Measurements from ENCODE around the gene MAGI1.

MAGI1 gene

DNA sequence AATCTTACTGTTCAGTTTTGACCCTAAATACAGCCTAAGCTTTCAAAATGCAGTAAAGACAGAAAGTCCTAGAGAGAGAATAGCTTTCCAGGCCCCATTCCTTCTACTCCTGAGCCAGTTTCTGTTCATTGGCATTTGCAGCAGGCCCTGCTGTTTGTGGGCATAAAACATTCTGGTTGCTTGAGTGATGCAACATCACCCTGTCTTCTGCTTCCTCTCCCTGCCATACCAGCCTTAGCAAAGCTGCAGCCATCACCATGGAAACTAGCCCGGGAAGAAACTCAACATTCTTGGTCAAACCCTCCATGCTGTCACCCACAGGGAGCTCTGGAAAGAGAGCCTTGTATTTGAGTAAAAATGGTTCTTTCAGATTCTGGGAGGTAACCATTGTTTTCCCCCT, 325.7 kb downstream of the MAGI1 start:
- DNase-seq (ENCODE audit: low spot score): peak; percentile 24

DNA sequence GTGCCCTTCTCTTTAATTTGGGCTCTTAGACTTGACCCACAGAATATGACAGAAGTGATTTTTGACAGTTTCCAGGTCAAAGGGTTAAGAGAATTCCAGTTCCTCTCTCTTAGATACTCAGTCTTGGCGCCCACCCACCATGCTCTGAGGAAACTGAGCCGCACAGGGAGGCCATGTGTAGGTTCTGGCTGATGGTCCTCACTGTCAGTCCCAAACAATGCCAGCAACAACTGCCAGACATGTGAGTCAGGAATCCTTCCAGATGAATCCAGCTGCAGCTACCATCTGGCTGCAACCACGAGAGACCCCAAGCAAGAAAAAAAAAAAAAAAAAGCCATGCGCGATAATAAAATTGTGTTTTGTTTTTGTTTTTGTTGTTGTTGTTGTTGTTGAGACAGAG, 326.6 kb downstream of the MAGI1 start:
- no peak for DNase-seq (ENCODE audit: low spot score)

DNA sequence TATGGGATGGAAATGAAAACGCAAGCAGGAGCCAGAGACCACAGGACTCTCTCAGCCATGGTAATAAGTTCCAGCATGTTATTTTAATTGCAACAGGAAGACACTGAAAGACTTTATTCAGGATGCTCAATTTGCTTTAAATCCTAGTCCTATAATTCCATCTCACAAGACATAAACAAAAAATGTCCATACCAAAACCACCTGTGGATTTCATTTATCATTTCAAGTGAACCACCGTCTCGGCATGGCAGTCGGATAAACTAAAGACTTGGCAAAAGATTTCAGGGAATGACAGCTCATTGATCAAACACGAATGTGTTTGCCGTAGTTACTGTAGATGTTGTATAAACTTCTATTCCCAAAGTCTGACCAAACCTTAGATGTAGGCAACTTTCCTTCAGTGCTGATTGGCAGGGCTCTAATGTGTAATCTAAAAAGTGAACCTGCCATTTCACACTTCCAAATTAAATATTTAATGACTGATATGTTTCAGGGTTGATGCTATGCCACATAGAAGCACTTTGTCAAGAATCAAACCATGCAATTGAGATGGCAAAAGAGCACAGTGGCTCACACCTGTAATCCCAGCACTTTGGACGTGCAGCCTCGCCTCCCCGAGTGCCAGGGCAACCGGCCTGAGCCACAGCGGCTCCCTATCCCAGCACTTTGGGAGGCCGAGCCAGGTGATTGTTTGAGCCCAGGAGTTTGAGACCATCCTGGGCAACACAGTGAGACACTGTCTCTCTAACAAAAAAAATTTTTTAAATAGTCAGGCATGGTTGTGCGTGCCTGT, 331.7 kb downstream of the MAGI1 start:
- no peak for DNase-seq (ENCODE audit: low spot score)

DNA sequence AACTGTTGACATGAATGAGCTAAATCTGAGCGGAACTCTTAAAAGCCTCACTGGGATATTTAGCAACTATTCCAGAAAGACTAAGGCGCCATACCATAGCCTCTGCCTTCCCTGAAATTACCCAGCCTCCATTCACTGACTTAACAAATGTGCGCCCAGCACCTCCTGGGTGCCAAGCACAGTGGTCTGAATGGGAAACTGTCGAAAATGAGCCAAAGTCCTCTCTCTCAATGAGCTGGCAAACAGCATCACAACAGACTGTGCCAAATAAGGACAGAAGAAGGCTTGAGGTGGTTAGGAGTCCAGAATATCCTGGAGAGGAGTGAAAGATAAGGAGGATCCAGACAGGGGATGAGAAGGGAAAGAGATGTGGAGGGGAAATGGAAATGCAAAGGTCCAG, 332.4 kb downstream of the MAGI1 start:
- DNase-seq (ENCODE audit: low spot score): peak; percentile 19

DNA sequence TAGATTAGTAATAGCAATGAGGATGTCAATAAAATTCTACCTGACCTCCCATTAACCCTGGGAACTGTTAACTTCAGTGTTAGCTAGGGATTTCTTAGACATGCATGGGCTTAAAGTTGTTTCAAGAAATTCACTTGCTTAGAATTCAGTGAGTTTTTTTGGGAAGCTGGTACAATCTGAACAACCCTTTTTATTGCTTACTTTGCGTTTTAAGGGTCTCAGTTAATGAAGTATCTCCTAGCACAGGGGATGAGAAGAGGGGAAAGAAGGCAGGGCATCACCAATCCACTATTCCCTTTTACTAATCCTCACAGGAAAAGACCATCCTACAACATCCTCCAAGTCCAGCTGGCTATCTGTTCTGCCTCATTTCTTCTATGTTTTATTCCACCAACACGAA, 334.9 kb downstream of the MAGI1 start:
- no peak for DNase-seq (ENCODE audit: low spot score)

DNA sequence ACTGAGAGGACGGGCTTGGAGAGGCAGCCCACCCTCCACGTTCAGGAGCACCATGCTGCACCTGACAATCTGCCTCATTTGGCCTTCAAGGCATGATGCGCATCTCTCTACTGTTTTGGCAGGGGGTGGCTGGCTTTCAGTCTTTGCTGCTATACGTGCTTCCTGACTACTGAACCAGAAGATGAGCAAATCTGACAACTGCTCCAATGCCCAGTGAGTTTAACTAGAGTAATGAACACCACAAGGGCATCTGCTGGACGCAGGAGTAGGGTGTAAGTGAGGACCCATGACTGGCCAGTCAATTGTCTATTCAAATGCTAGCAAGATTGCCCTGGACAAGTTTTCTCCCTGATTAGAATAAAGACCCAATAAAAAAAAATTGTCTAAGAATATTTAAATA, 335.7 kb downstream of the MAGI1 start:
- peak; percentile 52 for DNase-seq (ENCODE audit: low spot score)

DNA sequence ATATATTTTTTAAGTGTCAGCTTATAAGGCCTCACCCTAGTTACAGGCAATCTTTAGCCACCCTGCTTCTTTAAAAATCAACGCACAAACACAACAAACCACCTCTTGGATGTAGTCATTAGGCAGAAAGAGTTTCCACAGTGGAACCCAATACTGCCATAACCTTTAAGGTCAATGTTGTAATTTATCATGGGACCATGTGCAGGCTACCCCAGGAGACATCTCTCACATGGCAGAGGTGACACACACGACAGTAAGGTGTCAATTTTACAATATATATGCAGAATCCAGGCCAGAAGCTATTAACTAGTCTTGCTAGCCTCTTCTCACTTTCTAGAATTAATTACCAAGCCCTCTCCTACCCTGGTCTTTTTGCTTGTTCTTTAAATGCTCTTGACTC, 336.5 kb downstream of the MAGI1 start:
- no peak for DNase-seq (ENCODE audit: low spot score)

DNA sequence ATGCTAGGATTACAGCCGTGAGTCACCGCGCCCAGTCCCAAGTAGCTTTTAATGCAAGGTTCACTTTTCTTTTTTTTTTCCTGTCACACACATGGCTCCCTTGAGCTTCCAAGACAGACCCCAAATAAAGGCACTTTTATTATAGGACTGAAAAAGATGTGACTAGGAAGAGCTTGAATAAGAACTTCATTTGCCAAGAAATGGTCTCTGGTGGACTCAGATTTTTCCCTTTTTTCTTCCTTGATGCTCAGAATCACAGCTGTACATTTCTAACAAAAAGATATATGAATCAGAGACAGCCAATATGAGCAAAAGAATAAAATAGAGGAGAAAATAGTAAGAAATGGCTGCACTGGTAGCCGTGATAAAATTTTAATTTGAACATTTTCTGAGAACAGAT, 337.2 kb downstream of the MAGI1 start:
- no peak for DNase-seq (ENCODE audit: low spot score)

DNA sequence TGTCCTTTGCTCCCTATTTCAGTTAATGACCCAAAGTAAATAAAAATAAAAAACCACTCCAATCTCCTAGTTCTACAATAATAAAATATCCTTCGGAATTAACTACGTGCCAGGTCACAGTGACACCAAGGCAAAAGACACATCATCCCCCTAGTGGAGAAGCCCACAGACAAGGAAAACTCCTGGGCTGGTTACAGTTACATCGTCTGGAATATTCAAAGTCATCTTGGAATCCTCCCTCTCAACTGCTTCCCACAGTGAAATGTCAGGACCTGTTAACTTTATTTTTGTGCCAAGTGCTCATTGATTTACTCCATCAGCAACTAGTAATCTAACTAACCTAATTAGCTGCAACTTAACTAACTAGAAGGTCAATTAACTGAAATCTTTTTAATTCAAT, 349.3 kb downstream of the MAGI1 start:
- DNase-seq (ENCODE audit: low spot score): no peak

DNA sequence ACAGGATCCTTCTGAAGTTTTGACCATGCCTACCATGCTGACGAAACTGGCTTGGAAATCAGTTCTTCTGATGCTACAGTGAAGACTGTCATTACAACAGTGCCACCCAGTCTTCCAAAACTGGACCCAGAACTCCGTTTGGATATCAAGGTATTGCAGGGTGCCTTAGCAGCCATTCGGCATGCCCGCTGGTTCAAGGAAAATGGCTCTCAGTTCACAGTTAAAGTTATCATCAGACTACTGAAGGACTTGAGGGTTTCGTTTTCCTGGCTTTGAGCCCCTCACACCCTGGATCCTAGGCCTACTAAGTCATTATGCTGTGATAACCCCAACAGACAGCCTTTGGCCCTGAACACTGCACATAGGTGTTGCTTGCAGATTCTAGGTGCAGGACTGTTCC, 351.0 kb downstream of the MAGI1 start:
- DNase-seq (ENCODE audit: low spot score): no peak

DNA sequence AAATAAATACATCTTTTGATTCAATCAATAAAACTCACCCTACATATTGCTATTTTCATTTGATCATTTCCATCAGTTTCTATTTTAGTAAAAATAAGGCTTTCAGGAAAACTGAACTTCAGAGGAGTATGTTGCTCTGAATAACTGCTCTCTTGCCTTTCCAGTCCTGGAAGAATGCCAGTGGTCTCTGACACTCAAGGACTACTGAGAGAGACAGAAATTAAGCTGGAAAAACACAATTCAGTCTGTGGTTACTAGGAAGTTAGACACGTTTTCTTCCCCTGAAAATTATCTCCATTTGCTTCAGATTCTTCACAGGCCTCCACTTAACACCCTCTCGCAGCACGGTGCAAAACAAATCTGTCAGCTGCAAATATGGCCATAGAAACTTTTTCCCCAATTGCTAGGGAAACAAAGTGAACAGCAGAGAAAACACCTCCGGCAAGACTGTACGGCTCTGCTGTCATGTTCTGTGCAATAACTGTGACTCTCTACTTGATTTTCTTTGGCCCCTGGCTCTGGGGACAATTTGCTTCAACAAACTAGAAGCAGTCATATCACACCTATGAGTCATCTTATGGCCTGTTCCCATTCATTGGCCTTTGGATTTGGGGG, 353.0 kb downstream of the MAGI1 start:
- DNase-seq (ENCODE audit: low spot score): peak; percentile 61

DNA sequence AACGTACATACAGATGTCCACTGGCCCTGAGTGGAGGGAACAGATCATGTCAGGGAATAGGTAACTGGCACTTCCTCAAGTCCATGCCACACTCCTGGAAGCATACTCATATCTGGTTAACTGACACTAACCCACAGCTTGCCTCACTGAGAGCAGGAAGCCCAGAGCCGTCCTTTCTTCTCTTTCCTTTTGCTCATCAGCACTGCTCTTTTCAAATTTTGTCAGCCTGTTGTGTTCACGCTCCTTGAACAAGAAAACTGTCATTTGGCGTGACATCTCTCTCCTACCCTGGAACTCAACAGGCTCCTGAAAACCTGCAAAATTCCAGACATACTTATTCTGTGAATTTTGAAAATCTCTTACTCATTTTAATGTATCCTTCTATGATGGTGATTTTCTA, 360.2 kb downstream of the MAGI1 start:
- peak; percentile 13 for DNase-seq (ENCODE audit: low spot score)

DNA sequence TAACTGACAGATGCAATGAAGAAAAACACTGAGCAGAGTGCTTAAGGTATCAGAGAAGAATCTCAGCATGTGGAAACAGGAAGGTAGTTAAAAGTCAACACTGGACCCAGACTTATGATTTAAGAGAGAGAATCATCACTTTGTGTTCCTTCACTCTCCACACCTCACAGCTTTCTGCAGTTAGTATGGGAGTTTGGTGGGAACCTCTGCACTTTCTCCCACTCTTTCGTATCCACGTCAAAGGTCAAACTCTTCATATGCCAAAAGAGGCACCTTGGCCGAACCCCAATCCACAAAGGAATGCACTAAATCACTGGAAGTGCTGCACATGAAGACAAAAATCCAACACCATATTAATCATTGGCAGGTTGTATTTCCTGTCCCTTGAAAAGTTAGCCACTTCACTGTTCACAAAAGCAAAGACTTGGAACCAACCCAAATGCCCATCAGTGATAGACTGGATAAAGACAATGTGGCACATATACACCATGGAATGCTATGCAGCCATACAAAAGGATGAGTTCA, 361.2 kb downstream of the MAGI1 start:
- no peak for DNase-seq (ENCODE audit: low spot score)

DNA sequence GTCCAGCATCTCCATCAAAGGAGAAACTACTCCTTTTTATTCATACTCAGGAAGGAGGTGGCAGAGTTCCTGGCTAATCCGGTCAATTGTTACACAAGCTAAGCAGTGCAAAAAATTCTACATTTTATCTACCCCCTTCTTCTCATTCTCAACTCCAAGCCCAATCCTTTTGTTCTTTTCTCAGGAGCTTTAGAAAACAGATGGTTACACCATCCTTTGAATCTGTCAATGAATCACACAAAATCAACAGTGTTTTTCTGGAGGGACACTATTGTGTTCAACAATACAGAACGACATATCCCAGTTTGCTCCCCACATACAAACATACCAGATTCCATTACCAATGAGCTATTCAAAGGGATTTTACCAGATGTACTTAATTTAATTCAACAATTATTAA, 362.1 kb downstream of the MAGI1 start:
- no peak for DNase-seq (ENCODE audit: low spot score)

DNA sequence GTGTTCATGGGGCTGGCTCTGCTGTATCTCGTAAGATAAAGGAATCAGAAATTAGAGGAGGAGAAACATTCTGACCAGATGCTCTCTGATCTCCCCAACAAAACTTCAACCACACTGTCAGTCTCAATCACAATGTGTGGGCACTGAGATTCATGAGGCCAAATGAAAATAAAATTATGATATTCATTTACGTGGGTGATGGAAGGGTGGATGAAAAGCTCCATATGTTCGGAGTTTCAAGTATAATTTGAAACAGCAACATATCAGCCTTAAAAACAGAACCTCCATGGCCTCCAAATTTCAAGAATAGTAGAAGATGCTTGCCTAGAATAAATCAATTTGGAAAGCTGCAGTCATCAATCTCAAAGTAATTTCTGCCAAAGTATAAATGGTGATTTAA, 363.7 kb downstream of the MAGI1 start:
- no peak for DNase-seq (ENCODE audit: low spot score)

DNA sequence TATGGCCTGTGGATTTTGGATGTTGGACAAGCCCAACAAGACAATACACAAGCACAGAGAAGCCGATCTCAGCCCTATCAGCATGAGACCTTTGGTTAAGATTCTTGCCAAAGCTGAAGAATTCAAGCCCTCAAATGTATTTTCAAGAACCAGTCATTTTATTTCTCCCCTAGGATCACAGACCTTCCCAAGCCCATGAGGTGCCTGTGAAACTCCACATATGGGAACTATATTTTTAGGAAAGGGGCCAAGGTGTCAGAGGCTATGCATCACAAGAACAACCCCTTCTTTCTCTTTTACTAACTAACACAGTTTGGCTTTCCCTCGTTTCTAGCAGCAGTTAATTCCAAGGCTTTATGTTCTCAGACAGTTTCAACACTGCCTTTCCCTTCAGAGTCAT, 364.5 kb downstream of the MAGI1 start:
- DNase-seq (ENCODE audit: low spot score): no peak

DNA sequence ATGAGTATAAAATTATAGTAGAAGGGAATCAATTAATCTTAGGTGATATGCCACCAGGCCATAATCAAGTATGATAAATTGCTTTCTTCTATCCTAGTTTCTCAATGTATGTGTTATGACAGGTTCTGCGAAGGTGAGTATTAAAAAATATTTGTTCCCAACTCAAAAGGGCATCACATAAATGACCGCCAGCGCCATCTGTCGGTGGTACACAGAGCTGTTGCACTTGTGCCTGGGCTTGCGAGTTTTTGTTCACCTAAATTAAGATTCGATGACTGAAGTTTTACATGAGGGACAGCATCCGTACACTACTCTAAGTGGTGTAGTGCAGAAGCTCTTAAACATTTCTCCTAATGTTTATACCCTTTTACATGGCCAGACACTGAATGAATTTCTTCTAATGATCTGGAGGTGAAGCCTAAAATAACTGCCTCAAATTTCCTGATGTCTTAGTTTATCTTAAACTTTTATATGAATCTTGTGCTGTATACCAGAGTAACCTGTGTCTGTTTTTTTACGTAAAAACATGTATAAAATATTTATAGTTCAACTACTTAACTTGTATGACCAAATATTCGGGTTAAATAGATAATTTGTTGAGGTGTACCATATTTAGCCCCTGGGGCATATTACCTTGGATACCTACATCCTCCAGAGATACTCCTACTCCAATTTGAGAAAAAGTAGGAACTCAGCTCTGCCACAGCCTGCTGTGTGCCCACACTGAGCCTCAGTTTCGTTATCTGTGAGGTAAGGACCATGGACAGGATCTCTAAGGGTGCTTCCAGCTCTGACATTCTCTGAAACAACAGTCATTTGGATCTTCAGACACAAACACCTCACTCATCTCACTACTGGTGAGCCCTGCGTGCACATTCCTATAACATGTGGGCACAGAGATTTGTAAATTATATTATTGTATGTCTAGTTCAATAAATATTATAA, 365.6 kb downstream of the MAGI1 start:
- peak; percentile 64 for DNase-seq (ENCODE audit: low spot score)

DNA sequence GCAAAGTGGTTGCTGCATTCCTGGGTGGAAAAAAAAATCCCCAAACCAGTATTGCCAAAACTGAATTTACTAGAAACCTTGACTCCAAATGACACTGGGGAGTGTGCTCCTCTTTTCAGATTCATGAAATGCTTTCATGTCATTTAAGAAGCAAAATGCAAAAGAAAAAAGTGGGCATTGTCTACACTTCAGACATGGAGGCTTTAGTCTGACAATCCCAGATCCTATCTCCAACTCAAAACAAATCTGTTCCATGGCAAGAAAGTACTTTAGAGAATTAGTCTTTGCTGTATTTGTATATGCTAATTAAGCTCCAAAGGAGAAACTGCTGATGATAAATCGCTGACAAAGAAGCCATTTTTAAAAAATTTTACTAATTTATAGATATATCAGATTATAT, 366.7 kb downstream of the MAGI1 start:
- no peak for DNase-seq (ENCODE audit: low spot score)

DNA sequence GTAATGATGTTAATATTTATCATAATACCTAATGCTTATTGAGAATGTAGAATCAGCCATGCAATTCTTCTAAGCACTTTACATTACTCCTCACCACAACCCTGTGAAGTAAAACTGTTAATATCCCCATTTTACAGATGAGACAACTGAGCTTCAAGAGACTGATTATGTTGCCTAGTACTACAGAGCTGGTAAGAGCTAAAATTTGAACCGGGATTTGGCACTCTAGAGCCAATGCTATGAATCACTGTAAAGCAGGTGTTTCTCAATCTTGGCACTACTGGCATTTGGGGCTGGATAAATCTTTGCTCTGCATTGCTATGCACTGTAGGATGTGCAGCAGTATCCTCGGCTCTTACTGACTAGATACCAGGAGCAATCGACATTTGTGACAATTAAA, 367.7 kb downstream of the MAGI1 start:
- no peak for DNase-seq (ENCODE audit: low spot score)

DNA sequence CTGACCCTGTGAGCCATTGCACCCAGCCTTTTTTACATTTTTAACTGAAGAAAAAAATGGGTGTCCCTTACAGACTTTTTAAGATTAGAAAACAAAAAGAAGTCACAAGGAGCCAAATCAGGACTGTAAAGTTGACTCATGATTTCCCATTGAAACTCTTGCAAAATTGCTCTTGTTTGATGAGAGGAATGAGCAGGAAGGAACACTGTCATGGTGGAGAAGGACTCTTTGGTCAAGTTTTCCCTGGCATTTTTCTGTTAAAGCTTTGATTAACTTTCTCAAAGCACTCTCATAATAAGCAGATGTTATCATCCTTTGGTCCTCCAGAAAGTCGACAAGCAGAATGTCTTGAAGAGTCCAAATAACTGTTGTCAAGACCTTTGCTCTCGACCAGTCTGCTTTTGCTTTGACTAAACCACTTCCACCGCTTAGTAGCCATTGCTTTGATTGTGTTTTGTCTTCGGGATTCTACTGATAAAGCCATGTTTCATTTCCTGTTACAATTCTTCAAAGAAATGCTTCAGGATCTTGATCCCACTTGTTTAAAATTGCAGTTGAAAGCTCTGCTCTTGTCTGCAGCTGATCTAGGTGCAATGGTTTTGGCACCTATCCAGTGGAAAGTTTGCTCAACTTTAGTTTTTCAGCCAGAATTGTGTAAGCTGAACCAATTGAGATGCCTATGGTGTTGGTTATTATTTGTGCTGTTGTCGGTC, 369.4 kb downstream of the MAGI1 start:
- no peak for DNase-seq (ENCODE audit: low spot score)

DNA sequence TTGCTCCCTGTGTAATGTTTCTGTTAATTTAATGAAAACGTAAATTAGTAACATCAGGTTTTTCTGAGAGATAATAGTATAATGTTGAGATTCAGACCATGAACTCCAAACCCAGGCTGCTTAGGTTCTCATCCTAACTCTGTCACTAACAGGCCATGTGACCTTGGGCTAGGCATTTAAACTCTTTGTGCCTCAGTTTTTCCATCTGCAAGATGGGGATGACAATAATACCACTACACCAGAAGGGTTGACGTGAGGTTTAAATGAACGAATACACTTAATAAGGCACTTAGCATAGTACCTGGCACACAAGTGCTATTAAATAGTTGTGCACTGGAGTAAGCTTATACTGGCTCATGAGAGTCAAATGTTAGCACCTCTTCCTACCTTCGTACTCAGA, 370.8 kb downstream of the MAGI1 start:
- DNase-seq (ENCODE audit: low spot score): no peak

Data from cerebellar cortex (tissue), 1 donor.